ENCODE data around the gene CREB5.

DNA sequence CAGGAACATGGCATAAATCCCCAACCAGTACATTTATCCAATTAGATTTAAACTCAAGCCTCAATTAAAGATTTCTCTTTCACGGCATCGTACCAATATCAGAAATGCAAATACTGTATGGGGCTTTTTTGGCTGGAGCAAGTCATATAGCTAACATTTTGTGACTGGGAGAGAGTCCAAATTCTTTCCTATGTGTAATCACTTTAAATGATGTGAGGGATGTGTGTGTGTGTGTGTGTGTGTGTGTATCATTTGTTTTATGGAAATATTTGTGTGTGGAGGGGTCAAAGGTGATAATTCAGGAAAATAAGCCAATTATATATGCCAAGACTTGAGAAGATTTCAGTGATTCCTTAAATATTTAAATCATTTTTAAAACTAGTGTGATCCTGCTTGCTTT is 349.2 kb downstream of the CREB5 start:
- TF ChIP-seq, protein P1, sequence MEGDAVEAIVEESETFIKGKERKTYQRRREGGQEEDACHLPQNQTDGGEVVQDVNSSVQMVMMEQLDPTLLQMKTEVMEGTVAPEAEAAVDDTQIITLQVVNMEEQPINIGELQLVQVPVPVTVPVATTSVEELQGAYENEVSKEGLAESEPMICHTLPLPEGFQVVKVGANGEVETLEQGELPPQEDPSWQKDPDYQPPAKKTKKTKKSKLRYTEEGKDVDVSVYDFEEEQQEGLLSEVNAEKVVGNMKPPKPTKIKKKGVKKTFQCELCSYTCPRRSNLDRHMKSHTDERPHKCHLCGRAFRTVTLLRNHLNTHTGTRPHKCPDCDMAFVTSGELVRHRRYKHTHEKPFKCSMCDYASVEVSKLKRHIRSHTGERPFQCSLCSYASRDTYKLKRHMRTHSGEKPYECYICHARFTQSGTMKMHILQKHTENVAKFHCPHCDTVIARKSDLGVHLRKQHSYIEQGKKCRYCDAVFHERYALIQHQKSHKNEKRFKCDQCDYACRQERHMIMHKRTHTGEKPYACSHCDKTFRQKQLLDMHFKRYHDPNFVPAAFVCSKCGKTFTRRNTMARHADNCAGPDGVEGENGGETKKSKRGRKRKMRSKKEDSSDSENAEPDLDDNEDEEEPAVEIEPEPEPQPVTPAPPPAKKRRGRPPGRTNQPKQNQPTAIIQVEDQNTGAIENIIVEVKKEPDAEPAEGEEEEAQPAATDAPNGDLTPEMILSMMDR (conservative IDR thresholded peaks at IDR 0.05; ENCODE audit: low read depth in 2 of 2) = no peak
- no peak for TF ChIP-seq CREB1 (CRISPR knock-in tag; IDR thresholded peaks at IDR 0.05; ENCODE audit: low read depth)
